GM03348 (cell line): ENCODE results near the gene NME9.
A peak's percentile ranks its signal among the peaks of the same experiment; 100 is the strongest.

Experiments used
- DNase-seq: peaks from one replicate; pipeline ENCODE4 v3.0.0; 2012; ENCODE audit warnings: low spot score

The NME9 gene

GRCh38 chr3:138334608-138335007 is 5.0 kb upstream of the NME9 start:
- DNase-seq, result no peak

GRCh38 chr3:138332472-138333073 is 2.9 kb upstream of the NME9 start:
- DNase-seq, result peak; percentile 68

- peak; percentile 29 for DNase-seq
Measured at GRCh38 chr3:138331143-138331894, 1.7 kb upstream of the NME9 start.

- no peak for DNase-seq
Measured at GRCh38 chr3:138329984-138330293, 288 bp upstream of the NME9 start.

- peak; percentile 76 for DNase-seq
Measured at GRCh38 chr3:138328341-138328740, 1.3 kb downstream of the NME9 start.

GRCh38 chr3:138327831-138328230 is 1.8 kb downstream of the NME9 start:
- no peak for DNase-seq

- no peak for DNase-seq
Measured at GRCh38 chr3:138326866-138327595, 2.6 kb downstream of the NME9 start.

GRCh38 chr3:138325990-138326389 is 3.7 kb downstream of the NME9 start:
- no peak for DNase-seq

- no peak for DNase-seq
Measured at GRCh38 chr3:138323971-138324370, 5.7 kb downstream of the NME9 start.

GRCh38 chr3:138317687-138318086 is 12.0 kb downstream of the NME9 start:
- no peak for DNase-seq

- DNase-seq, result peak; percentile 31
Measured at GRCh38 chr3:138314751-138315150, 14.9 kb downstream of the NME9 start.

GRCh38 chr3:138310494-138310893 is 19.2 kb downstream of the NME9 start:
- no peak for DNase-seq

GRCh38 chr3:138308783-138309182 is 20.9 kb downstream of the NME9 start:
- DNase-seq, result no peak

- no peak for DNase-seq
Measured at GRCh38 chr3:138307899-138308298, 21.8 kb downstream of the NME9 start.

- DNase-seq, result no peak
Measured at GRCh38 chr3:138303474-138303873, 26.2 kb downstream of the NME9 start.

GRCh38 chr3:138300647-138301046 is 29.0 kb downstream of the NME9 start:
- no peak for DNase-seq

GRCh38 chr3:138297876-138298275 is 31.8 kb downstream of the NME9 start:
- DNase-seq, result no peak

- no peak for DNase-seq
Measured at GRCh38 chr3:138297059-138297607, 32.5 kb downstream of the NME9 start.

- DNase-seq, result no peak
Measured at GRCh38 chr3:138296639-138297038, 33.0 kb downstream of the NME9 start.

- no peak for DNase-seq
Measured at GRCh38 chr3:138289701-138290100, 40.0 kb downstream of the NME9 start.

GRCh38 chr3:138289260-138289659 is 40.4 kb downstream of the NME9 start:
- no peak for DNase-seq

- DNase-seq, result no peak
Measured at GRCh38 chr3:138284957-138285477, 44.6 kb downstream of the NME9 start.

- no peak for DNase-seq
Measured at GRCh38 chr3:138284079-138284478, 45.6 kb downstream of the NME9 start.
